ENCODE measurements around the gene PLEKHA5. TPM values are rescaled to one million over a fixed set of nuclear protein-coding genes. Genes with fewer than 3 reads are reported as not detected.

Gene PLEKHA5
- polyA plus RNA-seq, 1 donor (not counting 4 experiments of a cell fraction or from before 2014, with no cell fraction given) = 21.7 TPM

DNA sequence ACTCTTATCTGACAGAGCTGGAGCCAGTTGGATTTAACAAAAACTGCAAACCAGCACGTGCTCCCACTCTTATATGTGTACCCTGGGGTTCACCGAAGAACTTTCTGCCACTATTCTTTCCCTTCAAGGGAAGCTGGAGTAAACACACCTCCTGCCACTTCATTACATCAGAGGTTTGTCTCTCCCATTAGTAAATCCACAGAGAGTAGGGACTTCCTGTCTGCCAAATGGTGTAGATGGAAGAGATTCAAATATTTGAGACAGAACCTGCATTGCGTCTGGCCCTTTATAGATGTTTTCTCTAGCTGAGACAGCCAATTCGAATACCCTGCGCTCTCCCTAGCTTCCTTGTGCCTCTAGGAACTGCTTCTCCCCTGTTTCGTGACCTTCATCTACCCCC is 280.7 kb downstream of the PLEKHA5 start:
- H3K9me3 ChIP-seq (ENCODE audit: control insufficient read depth, low read depth, low read length) = no peaks in the 10 kb centered on the region
- no peak overlapping the region for H3K9ac ChIP-seq (ENCODE audit: control insufficient read depth, extremely low read depth, insufficient read depth, low read length)
- dilution Hi-C loops (cut with MboI; ENCODE audit: extremely low pct_ligation_motif_present, low sequenced_read_pairs) = no loop called here
- peaks cover 21% of the 10 kb centered on the region for H3K4me1 ChIP-seq (ENCODE audit: control insufficient read depth, extremely low read depth, insufficient read depth, low read length)
- TF ChIP-seq, protein P1, sequence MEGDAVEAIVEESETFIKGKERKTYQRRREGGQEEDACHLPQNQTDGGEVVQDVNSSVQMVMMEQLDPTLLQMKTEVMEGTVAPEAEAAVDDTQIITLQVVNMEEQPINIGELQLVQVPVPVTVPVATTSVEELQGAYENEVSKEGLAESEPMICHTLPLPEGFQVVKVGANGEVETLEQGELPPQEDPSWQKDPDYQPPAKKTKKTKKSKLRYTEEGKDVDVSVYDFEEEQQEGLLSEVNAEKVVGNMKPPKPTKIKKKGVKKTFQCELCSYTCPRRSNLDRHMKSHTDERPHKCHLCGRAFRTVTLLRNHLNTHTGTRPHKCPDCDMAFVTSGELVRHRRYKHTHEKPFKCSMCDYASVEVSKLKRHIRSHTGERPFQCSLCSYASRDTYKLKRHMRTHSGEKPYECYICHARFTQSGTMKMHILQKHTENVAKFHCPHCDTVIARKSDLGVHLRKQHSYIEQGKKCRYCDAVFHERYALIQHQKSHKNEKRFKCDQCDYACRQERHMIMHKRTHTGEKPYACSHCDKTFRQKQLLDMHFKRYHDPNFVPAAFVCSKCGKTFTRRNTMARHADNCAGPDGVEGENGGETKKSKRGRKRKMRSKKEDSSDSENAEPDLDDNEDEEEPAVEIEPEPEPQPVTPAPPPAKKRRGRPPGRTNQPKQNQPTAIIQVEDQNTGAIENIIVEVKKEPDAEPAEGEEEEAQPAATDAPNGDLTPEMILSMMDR (optimal IDR thresholded peaks at IDR 0.05 in 1 of 3, IDR thresholded peaks at IDR 0.05 in 1 of 3, conservative IDR thresholded peaks at IDR 0.05 in 1 of 3; ENCODE audit: extremely low read depth in 1 of 3, insufficient read depth in 2 of 3, low read length in 3 of 3) = no peak
- no peak for TF ChIP-seq EZH2 (IDR thresholded peaks at IDR 0.05; ENCODE audit: low read length)
- no peaks in the 10 kb centered on the region for H3K79me2 ChIP-seq (ENCODE audit: control insufficient read depth, insufficient read depth, low read length)
- no peaks in the 10 kb centered on the region for H3K36me3 ChIP-seq (ENCODE audit: control insufficient read depth in 2 of 2, extremely low read depth in 1 of 2, insufficient read depth in 2 of 2, low read length in 2 of 2)
- no peak overlapping the region for H3K4me3 ChIP-seq (ENCODE audit: control insufficient read depth in 2 of 3, extremely low read depth in 1 of 3, insufficient read depth in 2 of 3, low read depth in 1 of 3, low read length in 3 of 3)
- H3K27ac ChIP-seq (ENCODE audit: control insufficient read depth, insufficient read depth, low read length) = no peak overlapping the region
- no peaks in the 10 kb centered on the region for H3K9me1 ChIP-seq (ENCODE audit: control insufficient read depth, extremely low read depth, insufficient read depth, low read length)
- H2AFZ ChIP-seq (ENCODE audit: control insufficient read depth, low read length) = peak overlapping the region; percentile 91
- FAIRE-seq = no peak
- H3K4me2 ChIP-seq (ENCODE audit: control insufficient read depth, extremely low read depth, insufficient read depth, low read depth, low read length) = peak overlapping the region; percentile 42
- DNase-seq (ENCODE audit: low read depth, low spot score) = no peak
- no peaks in the 10 kb centered on the region for H4K20me1 ChIP-seq (ENCODE audit: control insufficient read depth, extremely low read depth, insufficient read depth, low read length)
- H3K27me3 ChIP-seq (ENCODE audit: control insufficient read depth, extremely low read depth, insufficient read depth, low read length) = no peaks in the 10 kb centered on the region

DNA sequence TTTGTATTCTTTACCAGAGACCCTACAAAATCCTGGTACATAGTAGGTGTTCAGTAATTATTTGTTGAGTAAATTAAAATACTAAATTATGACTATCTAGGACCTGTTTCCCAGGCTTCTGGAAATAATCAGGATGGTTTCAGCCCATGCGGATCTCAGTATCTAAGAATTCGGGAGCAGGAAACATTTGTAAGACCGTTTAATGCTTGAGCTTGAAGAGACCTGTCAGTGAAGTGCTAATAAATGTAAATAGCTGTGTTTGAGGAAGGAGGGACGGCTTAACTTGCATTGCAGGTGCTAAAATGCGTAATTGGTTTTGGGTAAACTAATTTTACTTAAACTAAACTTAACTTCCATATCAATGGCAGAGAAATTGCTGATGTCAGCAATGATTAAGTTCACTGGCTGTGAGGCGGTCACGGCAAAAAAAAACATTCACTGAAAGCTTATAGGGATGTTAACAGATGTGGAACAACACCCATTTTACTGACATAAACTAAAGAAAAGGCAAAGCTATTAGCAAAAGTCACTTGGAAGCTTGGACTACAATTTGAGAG is 281.2 kb downstream of the PLEKHA5 start:
- peak; percentile 26 for FAIRE-seq
- no peak overlapping the region for H3K27ac ChIP-seq (ENCODE audit: control insufficient read depth, insufficient read depth, low read length)
- no peak overlapping the region for H3K4me3 ChIP-seq (ENCODE audit: control insufficient read depth in 2 of 3, extremely low read depth in 1 of 3, insufficient read depth in 2 of 3, low read depth in 1 of 3, low read length in 3 of 3)
- no peaks in the 10 kb centered on the region for H3K9me3 ChIP-seq (ENCODE audit: control insufficient read depth, low read depth, low read length)
- dilution Hi-C loops (cut with MboI; ENCODE audit: extremely low pct_ligation_motif_present, low sequenced_read_pairs) = no loop called here
- no peaks in the 10 kb centered on the region for H3K79me2 ChIP-seq (ENCODE audit: control insufficient read depth, insufficient read depth, low read length)
- H3K9ac ChIP-seq (ENCODE audit: control insufficient read depth, extremely low read depth, insufficient read depth, low read length) = no peak overlapping the region
- peaks cover 21% of the 10 kb centered on the region for H3K4me1 ChIP-seq (ENCODE audit: control insufficient read depth, extremely low read depth, insufficient read depth, low read length)
- H3K4me2 ChIP-seq (ENCODE audit: control insufficient read depth, extremely low read depth, insufficient read depth, low read depth, low read length) = peak overlapping the region; percentile 42
- no peaks in the 10 kb centered on the region for H4K20me1 ChIP-seq (ENCODE audit: control insufficient read depth, extremely low read depth, insufficient read depth, low read length)
- H3K9me1 ChIP-seq (ENCODE audit: control insufficient read depth, extremely low read depth, insufficient read depth, low read length) = no peaks in the 10 kb centered on the region
- DNase-seq (ENCODE audit: low read depth, low spot score) = no peak
- TF ChIP-seq, protein P1 (optimal IDR thresholded peaks at IDR 0.05 in 1 of 3, IDR thresholded peaks at IDR 0.05 in 1 of 3, conservative IDR thresholded peaks at IDR 0.05 in 1 of 3; ENCODE audit: extremely low read depth in 1 of 3, insufficient read depth in 2 of 3, low read length in 3 of 3) = no peak
- no peak for TF ChIP-seq EZH2 (IDR thresholded peaks at IDR 0.05; ENCODE audit: low read length)
- no peaks in the 10 kb centered on the region for H3K27me3 ChIP-seq (ENCODE audit: control insufficient read depth, extremely low read depth, insufficient read depth, low read length)
- peak overlapping the region; percentile 91 for H2AFZ ChIP-seq (ENCODE audit: control insufficient read depth, low read length)
- H3K36me3 ChIP-seq (ENCODE audit: control insufficient read depth in 2 of 2, extremely low read depth in 1 of 2, insufficient read depth in 2 of 2, low read length in 2 of 2) = no peaks in the 10 kb centered on the region

Data from keratinocyte (primary cell).